ENCODE measurements around the gene IL5. TPM values are rescaled to one million over a fixed set of nuclear protein-coding genes. Genes with fewer than 3 reads are reported as not detected.

The IL5 gene
- total and polyA plus RNA-seq, 2 of the 13 experiments (the other 11 are each of a cell fraction or from before 2014, with no cell fraction given), result not detected

DNA sequence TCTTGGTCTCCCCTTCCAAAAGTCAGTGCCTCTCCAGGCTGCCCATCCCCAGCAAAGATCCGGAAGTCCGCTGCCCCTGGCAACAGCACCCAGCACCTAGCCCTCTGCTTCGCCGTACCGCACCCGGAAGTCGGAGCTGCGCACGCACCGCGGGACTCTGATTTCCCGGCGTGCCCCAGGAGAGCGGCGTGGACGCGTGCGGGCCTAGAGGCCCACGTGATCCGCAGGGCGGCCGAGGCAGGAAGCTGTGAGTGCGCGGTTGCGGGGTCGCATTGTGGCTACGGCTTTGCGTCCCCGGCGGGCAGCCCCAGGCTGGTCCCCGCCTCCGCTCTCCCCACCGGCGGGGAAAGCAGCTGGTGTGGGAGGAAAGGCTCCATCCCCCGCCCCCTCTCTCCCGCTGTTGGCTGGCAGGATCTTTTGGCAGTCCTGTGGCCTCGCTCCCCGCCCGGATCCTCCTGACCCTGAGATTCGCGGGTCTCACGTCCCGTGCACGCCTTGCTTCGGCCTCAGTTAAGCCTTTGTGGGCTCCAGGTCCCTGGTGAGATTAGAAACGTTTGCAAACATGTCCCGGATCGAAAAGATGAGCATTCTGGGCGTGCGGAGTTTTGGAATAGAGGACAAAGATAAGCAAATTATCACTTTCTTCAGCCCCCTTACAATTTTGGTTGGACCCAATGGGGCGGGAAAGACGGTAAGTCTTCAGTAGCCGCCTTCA, 13.6 kb upstream of the IL5 start, which contains the start of gene RAD50 (continued):
- TF ChIP-seq ZNF850 (CRISPR knock-in tag; conservative IDR thresholded peaks at IDR 0.05) (no peak), NFATC3 (CRISPR knock-in tag; IDR thresholded peaks at IDR 0.05) (peak; percentile 71; the same call in 1 of the 2 replicates), ELF3 (CRISPR knock-in tag; IDR thresholded peaks at IDR 0.05) (peak; percentile 97), KLF11 (CRISPR knock-in tag; IDR thresholded peaks at IDR 0.05) (peak; percentile 91), CHCHD3 (CRISPR knock-in tag; IDR thresholded peaks at IDR 0.05) (peak; percentile 99), HDAC6 (IDR thresholded peaks at IDR 0.05; ENCODE audit: low read depth, low read length) (no peak), ZNF207 (IDR thresholded peaks at IDR 0.05; ENCODE audit: borderline replicate concordance) (no peak), ZNF552 (CRISPR knock-in tag; IDR thresholded peaks at IDR 0.05; ENCODE audit: borderline replicate concordance) (peak; percentile 86; the same call in 1 of the 2 replicates), SALL2 (CRISPR knock-in tag; IDR thresholded peaks at IDR 0.05) (peak; percentile 92), PHF5A (CRISPR knock-in tag; IDR thresholded peaks at IDR 0.05; ENCODE audit: low read depth, unreplicated experiment) (peak; percentile 82), NPAS2 (CRISPR knock-in tag; IDR thresholded peaks at IDR 0.05; ENCODE audit: borderline replicate concordance) (no peak), KDM5A (IDR thresholded peaks at IDR 0.05; ENCODE audit: borderline replicate concordance, low read length) (peak; percentile 67), HNF4G (IDR thresholded peaks at IDR 0.05; ENCODE audit: borderline replicate concordance, low read depth, low read length) (0 out of 2 replicates have a peak, but pooled peaks have one; percentile 5), HNF4G (CRISPR knock-in tag; IDR thresholded peaks at IDR 0.05; ENCODE audit: borderline replicate concordance, low read depth) (peak; percentile 80; the same call in 1 of the 2 replicates), NONO (IDR thresholded peaks at IDR 0.05) (no peak), NONO (CRISPR knock-in tag; conservative IDR thresholded peaks at IDR 0.05) (peak; percentile 98), ZNF557 (CRISPR knock-in tag; IDR thresholded peaks at IDR 0.05) (no peak), KLF12 (CRISPR knock-in tag; IDR thresholded peaks at IDR 0.05; ENCODE audit: borderline replicate concordance) (peak; percentile 56; the same call in 1 of the 2 replicates), GATAD1 (CRISPR knock-in tag; IDR thresholded peaks at IDR 0.05) (peak; percentile 93), CREB1 (IDR thresholded peaks at IDR 0.05) (no peak), CREB1 (CRISPR knock-in tag; IDR thresholded peaks at IDR 0.05) (peak; percentile 16)
- TF ChIP-seq, protein P1, sequence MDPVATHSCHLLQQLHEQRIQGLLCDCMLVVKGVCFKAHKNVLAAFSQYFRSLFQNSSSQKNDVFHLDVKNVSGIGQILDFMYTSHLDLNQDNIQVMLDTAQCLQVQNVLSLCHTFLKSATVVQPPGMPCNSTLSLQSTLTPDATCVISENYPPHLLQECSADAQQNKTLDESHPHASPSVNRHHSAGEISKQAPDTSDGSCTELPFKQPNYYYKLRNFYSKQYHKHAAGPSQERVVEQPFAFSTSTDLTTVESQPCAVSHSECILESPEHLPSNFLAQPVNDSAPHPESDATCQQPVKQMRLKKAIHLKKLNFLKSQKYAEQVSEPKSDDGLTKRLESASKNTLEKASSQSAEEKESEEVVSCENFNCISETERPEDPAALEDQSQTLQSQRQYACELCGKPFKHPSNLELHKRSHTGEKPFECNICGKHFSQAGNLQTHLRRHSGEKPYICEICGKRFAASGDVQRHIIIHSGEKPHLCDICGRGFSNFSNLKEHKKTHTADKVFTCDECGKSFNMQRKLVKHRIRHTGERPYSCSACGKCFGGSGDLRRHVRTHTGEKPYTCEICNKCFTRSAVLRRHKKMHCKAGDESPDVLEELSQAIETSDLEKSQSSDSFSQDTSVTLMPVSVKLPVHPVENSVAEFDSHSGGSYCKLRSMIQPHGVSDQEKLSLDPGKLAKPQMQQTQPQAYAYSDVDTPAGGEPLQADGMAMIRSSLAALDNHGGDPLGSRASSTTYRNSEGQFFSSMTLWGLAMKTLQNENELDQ (CRISPR knock-in tag; IDR thresholded peaks at IDR 0.05; ENCODE audit: borderline replicate concordance), result no peak
- TF ChIP-seq, protein P2, sequence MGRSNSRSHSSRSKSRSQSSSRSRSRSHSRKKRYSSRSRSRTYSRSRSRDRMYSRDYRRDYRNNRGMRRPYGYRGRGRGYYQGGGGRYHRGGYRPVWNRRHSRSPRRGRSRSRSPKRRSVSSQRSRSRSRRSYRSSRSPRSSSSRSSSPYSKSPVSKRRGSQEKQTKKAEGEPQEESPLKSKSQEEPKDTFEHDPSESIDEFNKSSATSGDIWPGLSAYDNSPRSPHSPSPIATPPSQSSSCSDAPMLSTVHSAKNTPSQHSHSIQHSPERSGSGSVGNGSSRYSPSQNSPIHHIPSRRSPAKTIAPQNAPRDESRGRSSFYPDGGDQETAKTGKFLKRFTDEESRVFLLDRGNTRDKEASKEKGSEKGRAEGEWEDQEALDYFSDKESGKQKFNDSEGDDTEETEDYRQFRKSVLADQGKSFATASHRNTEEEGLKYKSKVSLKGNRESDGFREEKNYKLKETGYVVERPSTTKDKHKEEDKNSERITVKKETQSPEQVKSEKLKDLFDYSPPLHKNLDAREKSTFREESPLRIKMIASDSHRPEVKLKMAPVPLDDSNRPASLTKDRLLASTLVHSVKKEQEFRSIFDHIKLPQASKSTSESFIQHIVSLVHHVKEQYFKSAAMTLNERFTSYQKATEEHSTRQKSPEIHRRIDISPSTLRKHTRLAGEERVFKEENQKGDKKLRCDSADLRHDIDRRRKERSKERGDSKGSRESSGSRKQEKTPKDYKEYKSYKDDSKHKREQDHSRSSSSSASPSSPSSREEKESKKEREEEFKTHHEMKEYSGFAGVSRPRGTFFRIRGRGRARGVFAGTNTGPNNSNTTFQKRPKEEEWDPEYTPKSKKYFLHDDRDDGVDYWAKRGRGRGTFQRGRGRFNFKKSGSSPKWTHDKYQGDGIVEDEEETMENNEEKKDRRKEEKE (IDR thresholded peaks at IDR 0.05), result no peak
- TF ChIP-seq, protein P3, sequence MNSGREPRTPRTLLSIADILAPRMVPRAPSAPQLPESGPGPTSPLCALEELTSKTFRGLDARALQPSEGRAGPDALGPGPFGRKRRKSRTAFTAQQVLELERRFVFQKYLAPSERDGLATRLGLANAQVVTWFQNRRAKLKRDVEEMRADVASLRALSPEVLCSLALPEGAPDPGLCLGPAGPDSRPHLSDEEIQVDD (CRISPR knock-in tag; IDR thresholded peaks at IDR 0.05; ENCODE audit: borderline replicate concordance), result peak; percentile 96
- TF ChIP-seq, protein P4, sequence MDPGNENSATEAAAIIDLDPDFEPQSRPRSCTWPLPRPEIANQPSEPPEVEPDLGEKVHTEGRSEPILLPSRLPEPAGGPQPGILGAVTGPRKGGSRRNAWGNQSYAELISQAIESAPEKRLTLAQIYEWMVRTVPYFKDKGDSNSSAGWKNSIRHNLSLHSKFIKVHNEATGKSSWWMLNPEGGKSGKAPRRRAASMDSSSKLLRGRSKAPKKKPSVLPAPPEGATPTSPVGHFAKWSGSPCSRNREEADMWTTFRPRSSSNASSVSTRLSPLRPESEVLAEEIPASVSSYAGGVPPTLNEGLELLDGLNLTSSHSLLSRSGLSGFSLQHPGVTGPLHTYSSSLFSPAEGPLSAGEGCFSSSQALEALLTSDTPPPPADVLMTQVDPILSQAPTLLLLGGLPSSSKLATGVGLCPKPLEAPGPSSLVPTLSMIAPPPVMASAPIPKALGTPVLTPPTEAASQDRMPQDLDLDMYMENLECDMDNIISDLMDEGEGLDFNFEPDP (CRISPR knock-in tag; conservative IDR thresholded peaks at IDR 0.05), result no peak

All from HepG2 (cell line).